Left renal pelvis (tissue), 4 donors: ENCODE results near the gene BAZ2B. TPM values are rescaled to one million over a fixed set of nuclear protein-coding genes. Genes with fewer than 3 reads are reported as not detected.
"Not testable (repeated sequence)": the region's sequence is repeated elsewhere in the genome, so short reads cannot be mapped to it uniquely, and the experiment has no call there.

Experiments used
- DNase-seq, 4 donors: peaks; one replicate each; pipeline ENCODE4 v3.0.0-alpha.2; 2013; ENCODE audit warnings: low read depth in 4 of 4, low spot score in 3 of 4
- polyA plus RNA-seq, 4 donors: library from polyadenylated mRNA; unstranded; fragments of 120-200 nt; gene quantifications; one replicate each; pipeline ENCODE4 v1.2.1, GENCODE V29; 2013; ENCODE audit not compliant: insufficient read length in 4 of 4

BAZ2B gene
- polyA plus RNA-seq, 4 donors: 68.3 to 76.3 (median 72.1) TPM

GRCh38 chr2:159362816-159363251 lies 253.5 kb downstream of the BAZ2B start:
- DNase-seq: peak in 1 of 4 donors; percentile 16

- DNase-seq: no peak
Observed at GRCh38 chr2:159362094-159362493, 254.3 kb downstream of the BAZ2B start.

GRCh38 chr2:159361603-159362002 lies 254.7 kb downstream of the BAZ2B start:
- not testable (repeated sequence) for DNase-seq

- DNase-seq: no peak
Observed at GRCh38 chr2:159356053-159356554, 260.2 kb downstream of the BAZ2B start.

- DNase-seq: no peak
Observed at GRCh38 chr2:159351977-159352376, 264.4 kb downstream of the BAZ2B start.

GRCh38 chr2:159349674-159350299 lies 266.6 kb downstream of the BAZ2B start:
- no peak for DNase-seq

- no peak for DNase-seq
Observed at GRCh38 chr2:159326569-159327255, 289.6 kb downstream of the BAZ2B start.

- DNase-seq: no peak
Observed at GRCh38 chr2:159322419-159322818, 293.9 kb downstream of the BAZ2B start.

- DNase-seq: no peak
Observed at GRCh38 chr2:159317392-159318088, 298.8 kb downstream of the BAZ2B start.

GRCh38 chr2:159307942-159308341 lies 308.4 kb downstream of the BAZ2B start:
- no peak for DNase-seq

GRCh38 chr2:159300586-159300985 lies 315.8 kb downstream of the BAZ2B start:
- DNase-seq: no peak

- no peak for DNase-seq
Observed at GRCh38 chr2:159298967-159299366, 317.4 kb downstream of the BAZ2B start.

GRCh38 chr2:159297042-159297707 lies 319.2 kb downstream of the BAZ2B start:
- no peak for DNase-seq

GRCh38 chr2:159292157-159292556 lies 324.2 kb downstream of the BAZ2B start:
- DNase-seq: no peak

- DNase-seq: no peak
Observed at GRCh38 chr2:159290289-159290907, 325.9 kb downstream of the BAZ2B start.

- DNase-seq: no peak
Observed at GRCh38 chr2:159287733-159288132, 328.6 kb downstream of the BAZ2B start.

GRCh38 chr2:159286709-159287441 lies 329.5 kb downstream of the BAZ2B start:
- peak; percentile 95 to 97 (median 96) for DNase-seq

GRCh38 chr2:159285929-159286708 lies 330.2 kb downstream of the BAZ2B start, which contains the start of gene WDSUB1:
WDSUB1 (minus strand) TSS chr2:159286703; CDS start chr2:159283069, 3,634 bp downstream.
- peak; percentile 44 to 62 (median 56) for DNase-seq

- no peak for DNase-seq
Observed at GRCh38 chr2:159285433-159285832, 330.9 kb downstream of the BAZ2B start.
